Fibroblast of skin of back (primary cell): ENCODE results near the gene TTN. TPM values are rescaled to one million over a fixed set of nuclear protein-coding genes. Genes with fewer than 3 reads are reported as not detected.
A peak's percentile ranks its signal among the peaks of the same experiment; 100 is the strongest.

Source experiments
- DNase-seq: peaks from one replicate; pipeline ENCODE4 v3.0.0-alpha.2; 2013
- polyA plus RNA-seq, 2 experiments: library from polyadenylated mRNA; unstranded; fragments of 120-200 nt; gene quantifications; one replicate each; pipeline ENCODE4 v1.2.1, GENCODE V29; 2013; ENCODE audit not compliant: insufficient read length in 2 of 2

TTN gene
- polyA plus RNA-seq (2013, experiment 1 of 2; ENCODE audit: insufficient read length) = 0.60 TPM
- 0.67 TPM for polyA plus RNA-seq (2013, experiment 2 of 2; ENCODE audit: insufficient read length)

DNA sequence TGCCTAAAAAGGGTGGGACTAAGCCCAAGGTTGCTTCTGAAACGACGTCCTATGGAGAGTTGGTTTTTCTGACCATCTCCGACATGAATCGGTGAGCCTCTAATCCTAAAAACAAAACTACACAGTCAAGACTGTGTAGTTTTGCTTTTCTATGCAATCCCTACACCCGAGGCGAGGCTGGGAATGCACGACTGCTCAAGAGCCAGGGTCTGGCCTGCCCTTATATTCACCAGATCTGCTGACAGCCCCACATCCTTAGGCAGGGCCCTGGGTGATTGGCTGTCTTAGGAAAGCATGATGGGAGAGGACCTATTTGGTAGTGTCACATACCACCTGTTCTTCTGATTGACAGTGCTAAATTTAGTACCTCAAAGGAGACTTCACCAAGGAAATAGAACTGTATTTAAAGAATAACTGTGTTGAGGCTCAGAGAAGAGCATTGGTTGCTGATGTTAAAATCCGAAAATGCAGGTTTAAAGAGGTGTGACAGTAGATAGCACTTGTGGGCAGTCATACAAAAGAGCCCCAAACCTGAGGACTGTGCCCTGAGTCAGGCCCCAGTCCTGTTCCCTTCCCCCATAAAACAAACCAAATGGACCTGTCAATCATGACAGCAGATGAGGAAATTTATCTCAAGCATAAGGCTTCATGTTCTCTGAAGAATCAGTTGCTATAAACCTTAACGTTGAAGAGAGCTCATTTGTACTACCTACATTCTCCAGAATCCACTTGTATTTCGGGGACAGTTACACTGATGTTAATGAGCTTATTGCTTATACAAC is at the start of gene TTN:
TTN (minus strand) TSS at position 197 of the 782 bp plus-strand sequence. CDS start 2,781 bp downstream, outside the sequence.
- no peak for DNase-seq

DNA sequence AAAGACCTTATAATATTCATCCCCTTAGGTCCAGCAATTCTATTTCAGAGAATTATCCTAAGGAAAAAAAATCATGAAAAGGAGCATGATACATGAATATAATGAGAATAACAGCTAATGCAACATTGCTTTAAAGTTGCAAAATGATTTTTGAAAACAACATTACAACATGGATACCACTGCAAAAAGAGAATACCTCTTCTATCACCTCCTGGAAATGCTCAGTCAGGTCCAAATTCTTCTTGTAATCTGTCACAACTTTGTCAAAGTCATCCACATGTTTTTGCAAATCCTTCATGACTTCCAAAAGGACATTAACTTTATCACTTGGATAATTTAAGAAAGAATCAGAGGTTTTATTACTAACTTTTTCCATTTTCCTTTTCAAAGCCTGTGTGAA is 47.9 kb upstream of the TTN start:
- no peak for DNase-seq

DNA sequence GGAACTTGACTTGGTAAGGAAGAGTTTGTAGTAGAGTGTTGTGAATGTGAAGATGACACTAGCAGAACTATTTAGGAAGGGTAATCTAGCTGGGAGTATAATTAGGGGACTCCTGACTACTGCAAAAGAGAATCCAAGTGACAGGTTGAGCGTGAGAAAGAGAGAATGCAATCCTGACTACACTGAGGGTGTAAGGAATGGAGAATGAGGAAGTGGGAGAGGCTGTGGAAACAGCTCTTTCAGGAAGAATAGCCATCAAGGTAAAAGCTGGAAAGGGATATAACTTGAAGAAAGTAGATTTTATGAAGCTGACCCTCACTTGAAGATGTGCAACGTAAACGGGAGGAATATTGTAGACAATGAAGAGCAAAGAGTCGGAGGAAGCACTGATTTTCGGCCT is 41.1 kb upstream of the TTN start:
- DNase-seq = no peak

DNA sequence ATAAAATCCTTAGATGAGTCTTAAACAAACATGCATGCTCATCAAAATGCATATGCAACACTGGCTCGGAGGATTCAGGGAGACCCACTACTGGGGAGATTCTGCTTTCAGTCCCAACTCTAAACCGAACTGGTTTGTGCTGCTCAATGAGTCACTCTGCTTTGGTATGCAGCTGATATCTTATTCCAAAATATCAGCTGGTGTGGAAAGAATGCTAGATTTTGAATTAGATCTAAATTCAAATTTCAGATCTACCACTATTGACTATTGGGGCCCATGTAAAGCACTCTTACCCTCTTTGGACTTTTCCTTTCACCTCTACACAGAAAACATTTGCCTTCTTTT is 39.2 kb upstream of the TTN start:
- DNase-seq = no peak

DNA sequence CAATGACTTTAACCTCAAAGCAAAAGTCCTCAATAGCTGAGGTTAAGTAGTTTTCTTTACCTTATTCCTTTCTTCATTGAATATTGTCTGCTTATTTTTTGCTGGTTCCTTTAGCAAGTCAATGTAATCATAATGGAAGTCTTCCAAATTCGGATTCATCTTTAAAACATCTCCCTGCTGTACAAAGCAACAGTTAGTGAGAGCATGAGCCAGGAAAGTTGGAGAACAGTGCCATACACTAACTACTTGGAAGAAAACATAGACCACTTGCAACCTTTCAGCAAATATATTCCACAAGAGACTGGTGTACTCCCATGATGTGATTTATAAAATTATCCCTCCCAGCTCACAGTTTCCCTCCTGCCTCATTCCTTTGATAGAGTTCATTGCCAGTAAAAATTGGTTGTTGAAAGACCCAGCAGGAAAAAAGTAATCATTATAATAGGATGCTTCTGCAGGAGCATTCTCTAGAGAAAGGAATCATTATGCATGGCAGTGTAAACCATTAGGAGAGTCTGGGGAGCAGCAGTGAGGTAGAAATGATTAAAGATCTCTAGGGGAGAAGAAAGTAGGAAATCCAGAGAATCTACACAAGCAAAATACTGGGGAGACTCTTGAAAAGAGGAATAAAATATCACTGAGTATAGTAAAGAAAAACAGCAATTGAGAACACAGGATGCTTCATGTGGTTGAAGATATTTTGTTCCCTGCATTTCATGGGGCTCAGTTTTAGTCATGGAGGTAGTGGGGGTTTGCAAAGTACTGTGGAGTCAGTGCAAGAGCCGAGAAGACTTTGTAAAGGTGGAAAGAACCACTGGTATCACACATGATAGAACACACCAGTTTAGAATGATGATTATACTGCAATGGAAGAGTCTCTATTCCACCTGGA is 38.6 kb upstream of the TTN start:
- no peak for DNase-seq

DNA sequence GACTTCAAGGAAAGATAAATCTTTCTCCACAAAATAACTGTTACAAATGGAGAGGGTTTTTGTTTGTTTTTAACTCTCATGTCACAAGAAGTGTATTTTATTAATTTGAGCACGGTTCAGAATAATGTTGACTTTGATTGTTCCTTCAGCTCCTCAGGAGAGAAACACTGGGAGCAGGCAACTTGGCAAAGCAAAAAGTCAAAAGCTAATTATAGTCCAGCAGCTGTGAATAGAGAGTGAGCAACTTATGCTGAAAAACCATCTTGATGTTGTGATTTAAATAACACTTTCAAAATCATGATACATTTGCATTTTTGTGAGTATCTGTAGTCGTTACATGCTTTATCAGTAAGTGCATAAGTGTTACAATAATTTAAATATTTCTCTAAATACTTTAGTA is 37.5 kb upstream of the TTN start:
- DNase-seq = no peak

DNA sequence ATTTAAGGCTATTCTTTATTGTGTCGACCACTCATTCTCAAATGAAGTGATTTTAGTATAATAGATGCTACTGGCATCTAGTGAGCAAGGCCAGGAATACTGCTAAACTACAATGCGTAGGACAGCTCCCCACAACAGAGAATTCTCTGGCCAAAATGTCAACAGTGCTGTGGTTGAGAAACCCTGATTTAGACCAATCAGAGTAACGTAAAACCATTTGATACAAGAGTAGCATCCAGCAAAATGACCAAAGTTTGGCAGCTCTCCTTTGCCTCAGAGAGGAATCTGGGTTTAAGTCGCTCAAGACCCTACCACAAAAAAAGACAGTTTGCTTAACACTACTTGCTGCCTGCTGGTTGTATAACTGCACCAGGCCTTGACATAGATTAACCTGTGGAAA is 37.0 kb upstream of the TTN start:
- no peak for DNase-seq

DNA sequence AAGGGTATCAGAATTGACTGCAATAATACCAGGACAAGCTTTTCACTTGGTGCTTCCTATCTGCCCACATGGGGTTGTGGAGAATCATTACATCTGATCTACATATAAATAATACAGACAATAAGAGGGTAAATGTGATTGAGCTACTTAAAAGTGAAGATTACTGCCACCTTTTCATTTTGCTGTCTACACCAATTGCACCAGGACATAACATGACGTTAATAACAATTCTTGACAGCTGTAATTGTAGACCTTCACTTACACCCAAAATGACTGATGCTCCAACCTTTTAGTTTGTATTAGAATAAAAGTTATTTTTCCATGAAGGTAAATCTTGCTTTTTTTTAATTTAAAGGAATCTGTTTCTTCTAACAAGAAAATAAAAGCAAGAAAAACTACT is 36.5 kb upstream of the TTN start:
- no peak for DNase-seq

DNA sequence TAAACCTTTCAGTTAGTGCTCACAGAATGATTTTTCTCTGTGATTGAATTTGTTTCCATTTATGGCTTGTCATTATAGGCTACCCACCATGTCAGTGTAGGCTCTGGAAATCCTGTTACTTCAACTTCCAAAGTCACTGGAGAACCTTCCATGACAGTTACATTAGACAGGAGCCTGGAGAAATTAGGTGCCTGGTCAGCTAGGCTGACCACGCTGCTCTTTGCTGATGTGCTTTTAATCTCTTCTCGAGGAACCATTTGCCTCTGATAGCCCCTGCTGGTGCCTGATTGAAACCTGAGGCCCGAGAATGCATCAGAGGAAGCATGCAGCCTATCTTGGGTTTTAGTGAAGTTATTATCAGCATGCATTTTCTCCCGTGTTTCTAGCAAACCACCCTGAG is 29.6 kb upstream of the TTN start:
- no peak for DNase-seq

DNA sequence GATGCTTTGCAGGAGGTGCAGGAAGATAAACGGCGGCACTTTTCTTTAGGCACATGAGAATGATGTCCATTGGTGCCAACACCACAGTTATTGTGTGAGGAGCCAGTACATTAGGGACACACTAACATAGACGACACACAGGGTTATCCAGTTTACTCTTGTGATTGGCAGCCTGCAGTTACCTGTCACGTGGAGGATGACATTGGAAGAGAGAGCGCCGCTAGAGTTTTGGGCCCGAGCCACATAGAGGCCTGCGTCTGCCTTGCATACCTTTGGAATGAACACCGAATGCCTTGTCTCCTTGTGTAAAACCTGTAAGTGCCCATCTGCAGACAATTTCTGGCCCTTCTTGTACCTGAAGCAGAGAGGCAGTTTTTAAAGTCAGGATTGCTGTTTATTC is 26.9 kb upstream of the TTN start:
- no peak for DNase-seq

DNA sequence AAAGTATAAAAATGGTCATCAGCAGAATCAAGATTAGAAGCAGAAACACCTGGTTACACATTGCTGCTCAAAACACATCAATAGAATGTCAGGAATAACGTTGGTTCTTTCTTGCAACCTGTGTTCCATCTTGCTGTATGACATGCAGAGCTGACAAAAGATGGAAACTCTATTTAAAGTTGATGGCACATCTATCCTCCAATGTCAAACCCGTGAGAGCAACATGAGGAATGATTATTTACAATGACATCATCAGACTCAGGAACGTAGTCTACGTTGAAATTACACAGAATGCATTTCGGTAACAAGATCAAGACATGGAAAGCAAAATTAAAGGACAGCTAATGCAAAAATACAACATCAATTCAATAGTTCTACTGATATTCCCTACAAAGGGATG is 26.2 kb upstream of the TTN start:
- no peak for DNase-seq

DNA sequence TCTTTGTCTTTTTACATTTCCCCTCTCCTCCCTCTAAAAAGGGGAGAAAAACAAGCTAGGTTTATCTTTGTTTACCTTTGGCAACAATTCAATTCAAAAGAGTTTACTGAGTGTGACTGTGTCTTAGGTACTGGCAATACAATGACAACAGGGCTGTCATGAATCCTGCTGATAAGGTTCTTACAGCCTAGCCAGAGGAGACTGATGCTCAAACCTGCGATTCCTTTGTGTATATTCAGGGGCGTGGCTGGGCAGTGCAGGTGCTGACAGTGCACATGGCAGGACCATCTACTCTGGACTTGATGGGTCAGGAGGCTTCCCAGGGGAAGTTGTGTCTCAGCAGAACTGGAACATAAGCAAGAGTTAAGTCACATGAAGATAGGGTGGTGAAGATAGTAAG is 23.2 kb upstream of the TTN start:
- no peak for DNase-seq

DNA sequence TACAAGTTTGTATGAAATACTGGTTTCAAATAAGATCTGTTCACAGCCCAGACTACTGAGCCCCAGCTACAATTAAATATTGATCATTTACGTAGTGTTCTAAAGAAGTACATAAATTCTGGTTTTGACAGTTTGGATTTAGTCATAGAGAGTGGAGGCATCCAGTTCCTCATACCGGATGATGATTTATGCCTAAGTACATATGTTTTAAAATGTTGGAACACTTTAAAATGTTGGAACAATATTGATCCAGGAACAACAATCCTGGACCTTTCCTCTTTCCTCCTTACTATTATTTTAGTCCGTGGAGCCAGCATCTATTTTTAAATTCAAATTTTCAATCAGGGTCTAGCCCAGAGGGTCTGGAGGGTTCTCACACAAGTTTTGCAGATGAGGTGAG is 22.8 kb upstream of the TTN start:
- no peak for DNase-seq

DNA sequence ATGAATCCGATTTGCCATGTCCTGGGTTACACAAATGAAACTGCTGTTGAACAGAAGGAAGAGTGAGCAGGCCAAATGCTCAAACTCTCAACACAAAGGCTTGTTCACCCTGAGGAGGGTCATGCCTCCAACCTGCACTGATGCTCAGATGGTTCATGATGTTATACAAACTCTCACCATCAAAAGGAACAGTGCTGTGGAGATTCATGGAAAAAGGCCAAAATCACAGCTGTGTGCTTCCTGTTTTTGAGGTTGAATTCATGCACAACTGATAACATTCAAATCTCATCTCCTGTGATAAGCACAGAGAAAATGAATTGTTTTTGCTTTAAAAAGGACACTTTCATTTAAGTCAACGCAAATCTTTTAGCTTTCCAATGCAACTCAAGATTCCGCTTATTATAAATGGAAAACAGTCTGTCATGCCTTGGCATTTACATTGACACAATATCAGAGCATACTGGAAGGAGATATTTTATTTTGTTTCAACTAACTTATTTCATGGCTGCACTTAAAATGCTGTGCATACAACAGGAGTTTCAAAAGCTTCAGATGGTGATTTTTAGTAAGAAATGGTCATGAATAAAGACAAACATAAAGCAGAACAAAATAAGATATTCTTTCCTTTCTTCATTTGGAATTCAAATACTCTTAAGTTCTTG is 22.2 kb upstream of the TTN start:
- DNase-seq = no peak

DNA sequence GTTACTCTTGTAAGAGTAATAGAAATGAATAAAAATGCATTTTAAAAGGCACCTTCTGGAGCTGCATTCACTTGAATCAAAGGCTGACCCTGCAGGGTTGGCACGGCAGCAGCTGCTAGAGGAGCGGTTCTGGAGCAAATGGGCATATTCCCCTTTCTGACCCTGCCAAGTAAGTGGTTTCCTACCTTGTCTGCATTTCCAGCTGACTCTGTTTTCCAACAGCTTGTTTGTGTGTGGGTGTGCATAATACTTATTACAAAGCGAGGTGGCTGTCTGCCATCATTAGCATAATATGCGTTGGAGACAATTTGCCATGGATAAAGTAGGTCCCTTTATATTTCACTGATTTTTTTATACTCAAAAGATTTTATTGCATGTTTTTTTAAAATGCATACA is 21.3 kb upstream of the TTN start:
- no peak for DNase-seq

DNA sequence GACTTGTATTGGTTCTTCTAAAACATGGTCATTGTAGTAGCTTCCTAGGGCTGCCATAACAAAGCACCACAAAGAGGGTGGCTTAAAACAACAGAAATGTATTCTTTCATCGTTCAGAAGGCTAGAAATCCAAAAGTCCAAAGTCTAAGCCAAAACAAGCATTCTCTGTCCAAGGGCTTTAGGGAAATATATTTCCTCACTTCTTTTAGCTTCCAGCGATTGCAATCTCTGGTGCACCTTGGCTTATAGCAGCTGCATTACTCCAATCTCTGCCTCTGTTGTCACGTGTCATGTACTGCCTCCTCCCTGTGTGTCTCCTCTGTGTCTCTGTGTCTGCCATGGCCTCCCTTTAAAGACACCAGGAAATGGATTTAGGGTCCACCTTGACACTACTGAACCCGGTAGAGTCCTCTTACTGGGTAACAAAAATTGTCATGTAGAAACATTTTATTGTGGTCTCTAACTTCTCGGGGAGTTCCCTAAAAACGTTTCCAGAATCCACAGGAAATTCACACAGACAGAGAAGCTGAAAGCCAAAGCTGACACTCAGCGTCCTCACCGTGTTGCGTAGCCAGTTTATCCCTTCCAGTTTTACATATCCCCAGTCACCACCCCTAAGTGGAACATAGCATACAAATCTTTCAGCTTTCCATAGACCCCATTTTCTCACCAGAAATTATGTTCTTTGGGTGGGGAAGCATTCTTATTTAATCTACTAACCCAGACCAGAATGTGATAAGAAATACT is 20.7 kb upstream of the TTN start:
- DNase-seq = no peak

DNA sequence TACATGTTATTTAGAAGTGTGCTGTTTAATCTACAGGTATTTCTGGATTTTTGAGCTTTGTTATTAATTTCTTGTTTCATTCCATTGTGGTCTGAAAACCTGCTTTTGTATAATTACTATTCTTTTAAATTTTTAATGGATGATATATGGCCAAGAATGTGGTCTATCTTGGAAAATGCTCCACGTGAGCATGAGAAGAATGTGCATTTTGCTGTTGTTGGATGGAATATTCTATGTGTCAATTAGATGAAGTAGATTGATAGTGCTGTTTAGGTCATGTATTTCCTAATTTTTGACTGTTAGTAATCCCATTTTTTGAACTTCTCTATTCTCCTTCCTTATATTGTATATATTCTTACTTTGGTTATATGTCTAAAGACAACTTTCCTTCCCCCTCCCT is 19.9 kb upstream of the TTN start:
- DNase-seq = no peak

DNA sequence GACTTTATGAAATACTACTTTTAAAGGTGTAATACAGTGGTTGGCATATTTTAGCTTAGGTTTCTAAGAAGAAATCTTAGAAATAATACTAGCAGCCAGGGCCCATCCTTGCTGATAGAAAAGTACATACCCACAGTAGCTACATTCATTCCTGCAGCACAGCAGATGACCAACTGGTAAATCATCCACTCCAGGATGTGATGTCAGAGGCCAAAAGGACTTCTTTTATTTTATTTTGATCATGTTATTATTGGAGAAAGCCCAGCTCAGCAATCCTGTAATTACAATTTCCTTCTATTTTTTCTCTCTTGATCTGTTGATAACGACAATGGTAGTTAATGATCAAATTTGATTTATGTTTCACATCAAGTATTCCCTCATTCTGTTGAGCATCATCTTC is 18.0 kb upstream of the TTN start:
- DNase-seq = peak; percentile 63

DNA sequence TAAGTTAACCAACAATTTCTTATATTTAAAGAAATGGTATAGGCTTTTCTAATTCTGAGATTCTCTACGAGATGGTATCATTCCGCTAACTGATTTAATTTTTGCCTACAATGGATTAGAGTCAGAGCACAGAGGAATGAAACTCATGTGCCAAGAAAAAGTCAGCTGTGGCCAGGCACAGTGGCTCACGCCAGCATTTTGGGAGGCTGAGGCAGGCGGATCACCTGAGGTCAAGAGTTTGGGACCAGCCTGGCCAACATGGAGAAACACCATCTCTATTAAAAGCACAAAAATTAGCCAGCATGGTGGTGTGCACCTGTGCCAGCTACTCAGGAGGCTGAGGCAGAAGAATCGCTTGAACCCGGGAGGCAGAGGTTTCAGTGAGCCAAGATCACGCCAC is 17.0 kb upstream of the TTN start:
- DNase-seq = no peak

DNA sequence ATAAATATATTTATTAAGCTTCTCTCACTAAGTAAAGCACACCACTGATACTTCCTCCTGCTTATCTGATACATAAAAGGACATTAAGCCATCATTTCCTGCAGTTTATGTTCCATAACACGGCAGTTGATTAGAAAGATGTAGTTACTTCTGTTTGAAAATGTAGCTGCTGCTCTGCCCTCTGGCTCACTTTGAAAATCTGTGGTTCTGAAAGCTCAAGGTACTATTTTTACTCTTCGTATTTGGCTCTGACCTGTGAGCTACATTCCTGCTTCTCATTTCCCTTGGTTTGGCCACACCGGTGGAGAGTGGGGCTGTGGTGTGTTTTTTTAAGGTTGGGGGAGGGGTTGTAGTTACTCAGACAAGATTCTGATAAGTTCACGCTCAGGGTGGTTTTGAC is 12.8 kb upstream of the TTN start:
- no peak for DNase-seq

DNA sequence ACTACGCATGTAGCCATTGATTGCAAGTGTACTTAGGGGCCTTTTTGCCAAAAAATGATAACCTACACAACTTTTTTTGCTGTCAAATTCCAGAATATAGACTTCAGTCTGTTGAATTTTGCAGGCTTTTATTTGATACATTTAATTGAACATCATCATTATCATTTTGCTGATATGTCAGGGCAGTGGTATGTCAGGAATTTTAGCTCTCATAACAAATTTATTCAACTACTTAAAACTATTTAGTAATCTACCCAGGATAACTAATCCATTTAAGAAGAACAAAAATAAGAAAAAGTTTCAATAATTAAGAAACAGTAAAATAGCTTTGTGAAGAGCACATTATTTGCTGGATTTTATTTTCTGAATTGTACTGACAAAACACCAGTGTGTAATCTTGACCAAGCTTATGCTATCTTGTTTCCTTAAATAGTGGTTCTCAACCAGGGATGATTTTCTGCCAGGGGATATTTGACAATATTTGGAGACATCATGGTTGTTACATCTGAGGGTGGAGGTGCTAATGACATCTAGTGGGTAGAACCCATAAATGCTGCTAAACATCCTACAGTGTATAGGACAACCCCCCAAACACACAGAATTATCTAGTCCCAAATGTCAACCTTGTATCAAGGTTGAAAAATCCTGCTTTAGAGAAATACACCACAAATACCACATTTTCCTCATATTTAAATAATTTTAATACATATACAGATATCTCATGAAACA is 12.1 kb upstream of the TTN start:
- DNase-seq = peak; percentile 10

DNA sequence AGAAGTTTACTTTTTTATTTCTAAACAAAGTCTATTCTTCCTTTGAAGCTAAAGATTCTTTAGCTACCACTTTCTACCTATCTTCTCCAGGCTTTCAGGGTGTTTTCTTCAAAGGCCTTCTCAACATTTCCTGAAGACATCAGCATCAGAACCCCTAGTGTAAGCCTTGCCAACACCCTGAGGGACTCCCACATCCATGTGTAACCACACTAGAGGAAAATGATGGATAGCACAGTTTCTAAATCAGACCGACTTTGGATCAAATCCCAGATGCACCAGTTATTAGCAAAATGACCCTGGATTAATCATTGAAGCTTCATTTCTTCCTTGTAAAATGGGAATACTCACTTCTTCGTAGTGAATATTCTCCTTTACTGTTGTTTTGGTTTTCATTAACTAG is 4.7 kb upstream of the TTN start:
- no peak for DNase-seq
